Measurements from ENCODE around the gene EDIL3.

Gene EDIL3, protein sequence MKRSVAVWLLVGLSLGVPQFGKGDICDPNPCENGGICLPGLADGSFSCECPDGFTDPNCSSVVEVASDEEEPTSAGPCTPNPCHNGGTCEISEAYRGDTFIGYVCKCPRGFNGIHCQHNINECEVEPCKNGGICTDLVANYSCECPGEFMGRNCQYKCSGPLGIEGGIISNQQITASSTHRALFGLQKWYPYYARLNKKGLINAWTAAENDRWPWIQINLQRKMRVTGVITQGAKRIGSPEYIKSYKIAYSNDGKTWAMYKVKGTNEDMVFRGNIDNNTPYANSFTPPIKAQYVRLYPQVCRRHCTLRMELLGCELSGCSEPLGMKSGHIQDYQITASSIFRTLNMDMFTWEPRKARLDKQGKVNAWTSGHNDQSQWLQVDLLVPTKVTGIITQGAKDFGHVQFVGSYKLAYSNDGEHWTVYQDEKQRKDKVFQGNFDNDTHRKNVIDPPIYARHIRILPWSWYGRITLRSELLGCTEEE

GRCh38 chr5:84384604-84385575 is at the start of gene EDIL3:
Gene EDIL3, minus strand, starts transcription at chr5:84384880. Its CDS starts 506 bp downstream, at chr5:84384374.
- peak; percentile 68 for DNase-seq (ENCODE audit: low spot score)

DNA sequence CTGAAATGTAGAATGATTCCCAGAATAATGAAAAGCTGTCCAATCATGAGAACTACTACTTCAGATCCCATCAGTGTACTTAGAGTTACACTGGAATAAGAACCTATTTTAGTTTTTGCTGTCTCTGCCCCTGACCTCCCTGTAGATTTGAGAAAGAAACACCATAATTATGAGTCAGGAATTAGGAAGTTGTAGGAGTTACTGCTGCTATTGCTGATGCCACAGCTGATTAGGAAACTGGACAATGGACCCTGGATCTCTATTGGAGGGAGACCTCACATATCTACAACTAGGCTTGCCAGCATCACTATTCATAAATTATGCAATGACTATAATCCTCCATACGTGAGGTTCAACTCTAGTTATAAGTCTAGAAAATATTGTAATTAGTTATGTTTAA is 48.8 kb upstream of the EDIL3 start:
- no peak for DNase-seq (ENCODE audit: low spot score)

- no peak for DNase-seq (ENCODE audit: low spot score)
Measured at GRCh38 chr5:84430863-84431663, 46.4 kb upstream of the EDIL3 start.

GRCh38 chr5:84430079-84430478 is 45.4 kb upstream of the EDIL3 start:
- DNase-seq (ENCODE audit: low spot score), result no peak

- no peak for DNase-seq (ENCODE audit: low spot score)
Measured at GRCh38 chr5:84425365-84425881, 40.7 kb upstream of the EDIL3 start.

- DNase-seq (ENCODE audit: low spot score), result no peak
Measured at GRCh38 chr5:84419742-84420141, 35.1 kb upstream of the EDIL3 start.

- DNase-seq (ENCODE audit: low spot score), result no peak
Measured at GRCh38 chr5:84411832-84412605, 27.3 kb upstream of the EDIL3 start.

DNA sequence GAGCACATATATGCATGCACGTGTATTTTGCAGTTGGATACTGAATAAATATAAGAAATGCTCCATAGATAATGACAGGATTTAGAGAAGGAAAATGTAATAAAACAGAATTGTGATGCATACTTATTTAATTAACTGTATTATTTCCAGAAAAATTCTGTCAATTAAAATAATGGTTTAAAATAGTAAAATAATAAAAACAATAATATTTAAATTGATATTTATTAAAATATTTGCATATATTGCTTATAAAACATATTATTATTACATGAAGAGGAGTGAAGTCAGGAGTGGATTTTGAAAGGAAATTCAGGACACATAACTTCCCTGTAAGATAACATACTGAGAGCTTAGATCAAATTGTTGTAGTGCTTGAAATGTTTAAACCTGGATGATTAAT is 21.4 kb upstream of the EDIL3 start:
- DNase-seq (ENCODE audit: low spot score), result no peak

DNA sequence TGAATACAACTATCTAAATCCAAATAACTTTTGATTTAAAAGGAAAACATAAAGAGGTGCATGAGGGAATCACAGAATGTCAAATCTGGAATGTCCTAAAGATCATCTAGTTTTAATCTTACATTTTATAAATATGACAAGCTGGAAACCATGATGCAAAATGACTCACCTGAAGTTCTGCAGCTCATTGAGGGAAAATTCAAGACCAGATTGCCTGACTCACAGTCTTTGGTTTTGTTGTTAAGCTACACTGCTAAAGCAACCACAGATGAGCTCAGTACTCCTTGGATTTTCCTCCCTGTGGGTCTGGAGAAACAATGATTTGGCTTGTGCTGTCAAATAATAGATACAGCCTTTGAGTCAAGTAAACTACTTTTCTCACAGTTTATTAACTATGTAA is 19.1 kb upstream of the EDIL3 start:
- DNase-seq (ENCODE audit: low spot score), result no peak

DNA sequence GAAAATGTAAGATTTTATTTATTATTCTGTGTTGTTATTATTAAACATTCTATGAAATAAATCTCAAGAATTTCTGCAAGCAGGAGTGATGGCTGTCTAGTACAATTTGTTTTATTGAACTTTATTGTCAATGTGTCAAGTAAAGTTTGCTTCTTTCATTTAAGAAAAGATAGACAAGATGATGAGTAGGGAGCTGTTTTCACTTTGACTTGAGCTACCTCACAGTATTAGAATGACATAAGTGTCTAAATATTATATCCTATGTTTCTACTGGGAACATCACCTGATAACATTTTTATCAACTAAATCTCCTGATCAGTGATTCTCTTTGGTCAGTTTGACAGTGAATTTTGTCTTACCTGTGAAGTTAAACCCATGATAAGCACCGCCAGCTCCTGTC is 12.7 kb upstream of the EDIL3 start:
- DNase-seq (ENCODE audit: low spot score), result no peak

DNA sequence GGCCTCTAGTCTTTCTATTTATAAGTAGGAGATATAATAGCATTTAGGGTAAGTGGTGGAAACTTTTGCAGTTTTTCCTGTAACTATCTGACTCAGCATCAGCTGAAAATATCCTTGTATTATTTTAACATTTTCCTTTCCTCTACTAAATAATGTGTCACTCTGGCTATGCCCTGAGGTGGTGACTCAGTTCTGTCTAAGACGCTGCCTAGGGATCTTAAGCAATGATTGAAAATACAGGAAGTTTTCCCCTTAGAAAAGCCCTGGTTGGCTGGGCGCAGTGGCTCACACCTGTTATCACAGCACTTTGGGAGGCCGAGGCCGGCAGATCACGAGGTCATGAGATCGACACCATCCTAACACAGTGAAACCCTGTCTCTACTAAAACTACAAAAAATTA is 9.3 kb upstream of the EDIL3 start:
- DNase-seq (ENCODE audit: low spot score), result no peak

DNA sequence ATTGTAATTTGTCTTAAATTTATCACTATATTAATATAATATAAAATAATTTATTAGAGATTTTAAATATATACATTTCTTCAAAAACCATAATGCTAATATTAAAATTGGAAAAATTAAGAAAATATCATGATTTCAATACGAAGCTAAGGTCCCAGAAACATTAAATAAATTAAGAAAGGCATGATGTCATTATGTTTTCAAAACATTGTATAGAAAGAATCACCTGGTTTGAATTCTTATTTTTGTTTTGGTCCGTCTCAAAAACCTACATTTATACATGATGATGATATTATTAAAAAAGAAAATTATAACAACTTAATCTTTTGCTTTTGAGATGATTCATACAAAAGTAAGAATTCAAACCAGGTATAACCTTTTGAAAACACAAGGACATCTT is 8.2 kb upstream of the EDIL3 start:
- DNase-seq (ENCODE audit: low spot score), result no peak

DNA sequence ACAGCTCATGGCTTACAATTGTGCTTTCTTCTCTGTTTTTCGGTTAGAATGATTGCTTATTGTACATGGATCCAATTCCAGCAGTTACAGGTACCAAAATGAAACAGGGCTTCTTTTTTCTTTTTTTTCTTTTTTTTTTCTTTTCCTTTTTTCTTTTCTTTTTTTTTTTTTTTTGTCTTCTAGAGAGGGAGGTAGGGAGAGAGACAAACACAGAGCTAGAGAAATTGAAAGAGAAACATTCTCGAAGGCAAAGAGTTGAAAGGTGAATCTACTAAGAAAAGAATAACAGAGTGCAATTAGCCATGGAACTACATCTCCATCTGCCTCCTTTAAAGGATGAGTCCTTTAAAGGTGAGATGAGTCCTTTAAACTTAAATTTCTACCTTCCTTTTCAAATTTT is 1.0 kb upstream of the EDIL3 start:
- no peak for DNase-seq (ENCODE audit: low spot score)

DNA sequence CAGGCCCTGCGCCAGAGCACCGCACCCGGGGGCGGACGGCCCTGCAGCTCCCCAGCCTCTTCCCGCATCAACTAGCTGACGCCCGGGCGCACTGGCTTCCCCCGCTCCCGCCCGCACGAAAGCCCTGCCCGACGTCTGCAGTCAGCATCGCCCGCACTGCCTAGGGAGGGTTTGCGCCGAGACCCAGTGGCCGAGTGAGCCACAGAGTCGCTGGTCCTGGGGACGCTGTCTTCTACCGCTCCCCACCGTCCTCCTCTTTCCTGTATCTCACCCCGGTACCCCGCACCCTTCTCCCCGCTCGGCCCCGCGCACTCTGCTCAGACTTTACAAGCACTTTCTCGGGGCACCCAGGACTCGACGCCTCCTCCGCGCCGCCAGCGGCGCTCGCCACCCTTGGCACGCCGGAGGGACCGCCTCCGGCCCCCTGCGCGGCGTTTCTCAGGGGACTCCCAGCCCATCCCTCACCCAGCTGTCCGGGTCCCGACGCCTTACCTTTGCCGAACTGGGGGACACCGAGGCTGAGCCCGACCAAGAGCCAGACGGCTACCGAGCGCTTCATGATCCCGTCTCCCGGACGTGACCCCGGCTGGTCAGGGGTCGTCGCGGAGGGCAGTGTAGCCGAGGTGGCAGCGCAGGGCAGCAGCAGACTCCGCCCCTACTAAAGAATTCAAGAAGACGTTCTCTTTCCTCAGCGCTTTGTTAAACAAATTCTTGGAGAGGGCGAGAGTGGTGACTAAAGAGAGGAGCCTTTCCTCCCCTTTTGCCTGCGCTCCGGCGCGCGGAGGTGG is 670 bp downstream of the EDIL3 start:
- peak; percentile 66 for DNase-seq (ENCODE audit: low spot score)

DNA sequence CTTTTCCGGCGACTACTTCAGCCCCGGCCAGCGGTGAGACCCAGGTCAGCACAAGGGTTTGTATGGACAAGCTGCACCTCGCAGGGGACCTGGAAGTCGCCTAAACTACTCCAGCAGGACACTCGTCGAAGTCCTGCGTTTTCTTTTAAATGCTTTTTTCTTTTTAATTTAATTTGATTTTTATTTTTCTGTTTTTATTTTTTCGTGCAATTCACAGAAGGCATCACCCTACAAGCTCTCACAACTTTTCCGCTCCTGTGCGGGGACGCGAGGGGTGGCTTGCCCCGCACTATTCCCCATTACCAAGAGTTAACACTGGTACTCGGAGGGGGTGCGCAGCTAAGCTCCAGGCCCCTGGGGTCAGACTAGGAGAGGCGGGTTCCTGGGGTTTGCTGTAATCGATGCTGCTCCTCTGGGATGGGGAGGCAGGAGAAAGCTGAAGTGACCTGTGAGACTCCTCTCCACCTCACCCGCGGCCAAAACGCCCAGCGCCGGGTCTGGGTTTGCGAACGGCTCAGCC is 1.3 kb downstream of the EDIL3 start:
- DNase-seq (ENCODE audit: low spot score), result no peak

GRCh38 chr5:84382363-84383295 is 2.1 kb downstream of the EDIL3 start:
- peak; percentile 76 for DNase-seq (ENCODE audit: low spot score)

DNA sequence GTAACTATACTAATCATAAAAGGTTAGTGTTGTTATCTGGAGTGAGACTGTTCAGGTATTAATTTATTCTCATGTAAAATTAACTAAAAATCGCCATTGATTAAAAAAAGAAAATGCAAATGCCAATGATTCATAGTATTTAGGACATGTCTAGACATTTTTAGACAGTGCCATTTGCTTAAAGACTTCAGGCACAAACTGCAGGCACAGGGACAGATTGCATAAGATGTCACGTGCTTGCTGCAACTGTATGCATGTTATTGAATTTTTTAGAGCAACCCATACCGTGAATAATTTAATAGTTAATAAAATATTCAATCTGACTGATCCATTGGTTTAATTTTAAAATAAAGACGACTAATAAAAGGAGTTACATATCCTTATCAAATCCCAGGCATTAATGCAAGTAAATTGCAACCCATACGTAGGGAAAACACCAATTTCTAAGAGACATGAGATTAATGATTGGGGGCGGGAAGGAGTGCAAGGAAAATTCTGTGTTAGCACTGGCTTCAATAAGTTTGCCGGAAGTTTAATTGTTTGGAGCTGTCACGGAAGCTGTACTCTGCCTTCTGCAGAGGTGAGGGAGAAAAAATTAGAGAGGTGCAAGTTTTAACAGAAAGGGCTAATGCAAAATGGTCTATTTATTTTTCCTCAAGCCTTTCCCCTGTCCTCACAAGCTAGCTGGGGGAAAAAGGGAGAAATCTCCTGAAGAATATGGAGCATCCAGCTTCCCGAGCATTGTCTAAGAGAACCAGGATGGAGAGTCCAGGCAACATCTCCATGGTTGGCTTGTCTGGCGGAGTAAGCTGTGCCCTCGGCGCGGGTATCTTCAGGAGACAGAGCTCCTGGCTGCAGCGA is 2.9 kb downstream of the EDIL3 start:
- no peak for DNase-seq (ENCODE audit: low spot score)

GRCh38 chr5:84379749-84380148 is 4.9 kb downstream of the EDIL3 start:
- no peak for DNase-seq (ENCODE audit: low spot score)
